G401 (cell line): ENCODE measurements around the gene SLC26A4. TPM values are rescaled to one million over a fixed set of nuclear protein-coding genes. Genes with fewer than 3 reads are reported as not detected.
"Not testable (repeated sequence)": the region's sequence is repeated elsewhere in the genome, so short reads cannot be mapped to it uniquely, and the experiment has no call there.

Experiments
- DNase-seq: peaks from one replicate; pipeline ENCODE4 v3.0.0-alpha.2; 2015; ENCODE audit warnings: low spot score
- in situ Hi-C: cut with HindIII; loops from 2 replicates; pipeline ENCODE4 v1.10.0; 2016; ENCODE audit warnings: low sequenced_read_pairs, mixed read lengths
- total RNA-seq: library from RNA; depleted of rRNA; stranded (reverse); fragments of >200 nt; shearing (Covaris generic); gene quantifications from 2 replicates; pipeline ENCODE4 v1.2.3, GENCODE V29; 2014; rRNA removed

SLC26A4 gene
- 0.03 TPM in 1 of 2 replicates, not detected in the other for total RNA-seq

GRCh38 chr7:107660381-107661080, at the start of gene SLC26A4:
TSS of gene SLC26A4 (plus strand) at chr7:107660828. CDS start at chr7:107661642, 814 bp downstream.
- DNase-seq = no peak
- in situ Hi-C loops = no loop called here

- DNase-seq = no peak
- in situ Hi-C loops = no loop called here
These were observed 47.2 kb upstream of the SLC26A4 start for GRCh38 chr7:107613439-107613838.

GRCh38 chr7:107613948-107614347, 46.7 kb upstream of the SLC26A4 start:
- DNase-seq = no peak
- in situ Hi-C loops = no loop called here

- no peak for DNase-seq
- in situ Hi-C loops = no loop called here
These were observed 46.2 kb upstream of the SLC26A4 start for GRCh38 chr7:107614425-107614824.

GRCh38 chr7:107615910-107616680, 44.5 kb upstream of the SLC26A4 start:
- in situ Hi-C loops = no loop called here
- DNase-seq = no peak

- no peak for DNase-seq
- in situ Hi-C loops = no loop called here
These were observed 38.2 kb upstream of the SLC26A4 start for GRCh38 chr7:107622429-107622828.

GRCh38 chr7:107622894-107623293, 37.7 kb upstream of the SLC26A4 start:
- in situ Hi-C loops = no loop called here
- peak; percentile 50 for DNase-seq

- in situ Hi-C loops = no loop called here
- DNase-seq = no peak
These were observed 33.6 kb upstream of the SLC26A4 start for GRCh38 chr7:107627002-107627401.

- in situ Hi-C loops = no loop called here
- no peak for DNase-seq
These were observed 32.1 kb upstream of the SLC26A4 start for GRCh38 chr7:107628461-107629064.

GRCh38 chr7:107630342-107630741, 30.3 kb upstream of the SLC26A4 start:
- in situ Hi-C loops = no loop called here
- no peak for DNase-seq

- DNase-seq = no peak
- in situ Hi-C loops = no loop called here
These were observed 28.8 kb upstream of the SLC26A4 start for GRCh38 chr7:107631588-107632491.

- no peak for DNase-seq
- in situ Hi-C loops = no loop called here
These were observed 28.1 kb upstream of the SLC26A4 start for GRCh38 chr7:107632492-107632865.

- DNase-seq = no peak
- in situ Hi-C loops = no loop called here
These were observed 22.0 kb upstream of the SLC26A4 start for GRCh38 chr7:107638594-107638993.

- in situ Hi-C loops, DNase-seq: not testable (repeated sequence)
These were observed 21.6 kb upstream of the SLC26A4 start for GRCh38 chr7:107639070-107639469.

GRCh38 chr7:107641676-107642075, 19.0 kb upstream of the SLC26A4 start:
- in situ Hi-C loops = no loop called here
- no peak for DNase-seq

- in situ Hi-C loops = no loop called here
- DNase-seq = no peak
These were observed 18.1 kb upstream of the SLC26A4 start for GRCh38 chr7:107642501-107642900.

GRCh38 chr7:107643407-107643806, 17.2 kb upstream of the SLC26A4 start:
- no peak for DNase-seq
- in situ Hi-C loops = no loop called here

- in situ Hi-C loops = no loop called here
These were observed 16.7 kb upstream of the SLC26A4 start for GRCh38 chr7:107643938-107644308.

GRCh38 chr7:107644309-107644974, 16.2 kb upstream of the SLC26A4 start:
- in situ Hi-C loops = no loop called here
- DNase-seq = no peak

More at GRCh38 chr7:107643938-107644308, 16.7 kb upstream of the SLC26A4 start:
- no peak for DNase-seq
